ENCODE data around the gene SPEF2.
"Not testable (repeated sequence)": the region's sequence is repeated elsewhere in the genome, so short reads cannot be mapped to it uniquely, and the experiment has no call there.

The SPEF2 gene

GRCh38 chr5:35852084-35852734, 234.5 kb downstream of the SPEF2 start:
- peak; percentile 30 for DNase-seq (ENCODE audit: low spot score)
- TF ChIP-seq CTCF (IDR thresholded peaks at IDR 0.05; ENCODE audit: extremely low read depth, missing control alignments) = no peak

GRCh38 chr5:35852773-35853172, 235.1 kb downstream of the SPEF2 start:
- TF ChIP-seq CTCF (IDR thresholded peaks at IDR 0.05; ENCODE audit: extremely low read depth, missing control alignments) = no peak
- DNase-seq (ENCODE audit: low spot score) = no peak

- no peak for DNase-seq (ENCODE audit: low spot score)
- no peak for TF ChIP-seq CTCF (IDR thresholded peaks at IDR 0.05; ENCODE audit: extremely low read depth, missing control alignments)
Measured at GRCh38 chr5:35853631-35854030, 236.0 kb downstream of the SPEF2 start.

GRCh38 chr5:35854248-35854647, 236.6 kb downstream of the SPEF2 start:
- no peak for TF ChIP-seq CTCF (IDR thresholded peaks at IDR 0.05; ENCODE audit: extremely low read depth, missing control alignments)
- DNase-seq (ENCODE audit: low spot score) = no peak

GRCh38 chr5:35855187-35855586, 237.5 kb downstream of the SPEF2 start:
- no peak for TF ChIP-seq CTCF (IDR thresholded peaks at IDR 0.05; ENCODE audit: extremely low read depth, missing control alignments)
- DNase-seq (ENCODE audit: low spot score) = no peak

GRCh38 chr5:35856186-35856764, 238.6 kb downstream of the SPEF2 start:
- DNase-seq (ENCODE audit: low spot score) = not testable (repeated sequence)

- no peak for DNase-seq (ENCODE audit: low spot score)
- no peak for TF ChIP-seq CTCF (IDR thresholded peaks at IDR 0.05; ENCODE audit: extremely low read depth, missing control alignments)
Measured at GRCh38 chr5:35856765-35857351, 239.2 kb downstream of the SPEF2 start, which contains the start of gene IL7R. Gene IL7R, plus strand, starts transcription at chr5:35856891. Its CDS starts 87 bp downstream, at chr5:35856978.

Measured in GM20000 (cell line).